Inferior parietal cortex (tissue), 1 donor: ENCODE measurements around the gene ADARB1.
"Not testable (repeated sequence)": the region's sequence is repeated elsewhere in the genome, so short reads cannot be mapped to it uniquely, and the experiment has no call there.

Experiments used
- DNase-seq: peaks from one replicate; pipeline ENCODE4 v3.0.0-alpha.2; 2016; ENCODE audit errors: extremely low spot score

Gene ADARB1

GRCh38 chr21:45114475-45114874 lies 40.1 kb downstream of the ADARB1 start:
- DNase-seq = no peak

GRCh38 chr21:45115141-45115540 lies 40.8 kb downstream of the ADARB1 start:
- DNase-seq = no peak

GRCh38 chr21:45116066-45116465 lies 41.7 kb downstream of the ADARB1 start:
- DNase-seq = no peak

- DNase-seq = no peak
Measured at GRCh38 chr21:45117314-45117713, 42.9 kb downstream of the ADARB1 start.

GRCh38 chr21:45118099-45118498 lies 43.7 kb downstream of the ADARB1 start:
- DNase-seq = no peak

GRCh38 chr21:45119812-45120211 lies 45.4 kb downstream of the ADARB1 start:
- DNase-seq = no peak

GRCh38 chr21:45120975-45121374 lies 46.6 kb downstream of the ADARB1 start:
- DNase-seq = no peak

GRCh38 chr21:45122030-45122429 lies 47.6 kb downstream of the ADARB1 start:
- DNase-seq = no peak

- DNase-seq = no peak
Measured at GRCh38 chr21:45122432-45123132, 48.2 kb downstream of the ADARB1 start.

- no peak for DNase-seq
Measured at GRCh38 chr21:45123440-45123839, 49.1 kb downstream of the ADARB1 start.

- DNase-seq = no peak
Measured at GRCh38 chr21:45124596-45124995, 50.2 kb downstream of the ADARB1 start.

GRCh38 chr21:45125357-45125756 lies 51.0 kb downstream of the ADARB1 start:
- DNase-seq = no peak

GRCh38 chr21:45126204-45126626 lies 51.8 kb downstream of the ADARB1 start:
- DNase-seq = no peak

- no peak for DNase-seq
Measured at GRCh38 chr21:45126983-45127382, 52.6 kb downstream of the ADARB1 start.

- no peak for DNase-seq
Measured at GRCh38 chr21:45127937-45128336, 53.6 kb downstream of the ADARB1 start.

GRCh38 chr21:45128613-45129188 lies 54.3 kb downstream of the ADARB1 start:
- DNase-seq = peak; percentile 54

- no peak for DNase-seq
Measured at GRCh38 chr21:45129189-45129923, 55.0 kb downstream of the ADARB1 start.

GRCh38 chr21:45130324-45130774 lies 56.0 kb downstream of the ADARB1 start:
- DNase-seq = no peak

GRCh38 chr21:45131537-45131999 lies 57.2 kb downstream of the ADARB1 start:
- no peak for DNase-seq

- DNase-seq = no peak
Measured at GRCh38 chr21:45132841-45133573, 58.6 kb downstream of the ADARB1 start.

GRCh38 chr21:45133574-45134278 lies 59.3 kb downstream of the ADARB1 start:
- not testable (repeated sequence) for DNase-seq
